ENCODE data around the gene FBXL19. TPM values are rescaled to one million over a fixed set of nuclear protein-coding genes. Genes with fewer than 3 reads are reported as not detected.
A peak's percentile ranks its signal among the peaks of the same experiment; 100 is the strongest.

FBXL19 gene
- total and polyA plus RNA-seq, 2 of the 13 experiments (the other 11 are each of a cell fraction or from before 2014, with no cell fraction given): 6.0 to 13.7 TPM

- TF ChIP-seq XRCC5 (optimal IDR thresholded peaks at IDR 0.05; ENCODE audit: low read length): peak; percentile 91
- no peak for TF ChIP-seq ZKSCAN1 (IDR thresholded peaks at IDR 0.05; ENCODE audit: low read length)
- peak; percentile 74 for TF ChIP-seq YEATS2 (CRISPR knock-in tag; IDR thresholded peaks at IDR 0.05; ENCODE audit: borderline replicate concordance)
- TF ChIP-seq HDAC1 (CRISPR knock-in tag; IDR thresholded peaks at IDR 0.05): 0 out of 2 replicates have a peak, but pooled peaks have one; percentile 6
- TF ChIP-seq FOXP1 (IDR thresholded peaks at IDR 0.05): no peak
- TF ChIP-seq FOXP1 (CRISPR knock-in tag; IDR thresholded peaks at IDR 0.05): no peak
- no peak for TF ChIP-seq RNF219 (CRISPR knock-in tag; IDR thresholded peaks at IDR 0.05)
- TF ChIP-seq, protein P1, sequence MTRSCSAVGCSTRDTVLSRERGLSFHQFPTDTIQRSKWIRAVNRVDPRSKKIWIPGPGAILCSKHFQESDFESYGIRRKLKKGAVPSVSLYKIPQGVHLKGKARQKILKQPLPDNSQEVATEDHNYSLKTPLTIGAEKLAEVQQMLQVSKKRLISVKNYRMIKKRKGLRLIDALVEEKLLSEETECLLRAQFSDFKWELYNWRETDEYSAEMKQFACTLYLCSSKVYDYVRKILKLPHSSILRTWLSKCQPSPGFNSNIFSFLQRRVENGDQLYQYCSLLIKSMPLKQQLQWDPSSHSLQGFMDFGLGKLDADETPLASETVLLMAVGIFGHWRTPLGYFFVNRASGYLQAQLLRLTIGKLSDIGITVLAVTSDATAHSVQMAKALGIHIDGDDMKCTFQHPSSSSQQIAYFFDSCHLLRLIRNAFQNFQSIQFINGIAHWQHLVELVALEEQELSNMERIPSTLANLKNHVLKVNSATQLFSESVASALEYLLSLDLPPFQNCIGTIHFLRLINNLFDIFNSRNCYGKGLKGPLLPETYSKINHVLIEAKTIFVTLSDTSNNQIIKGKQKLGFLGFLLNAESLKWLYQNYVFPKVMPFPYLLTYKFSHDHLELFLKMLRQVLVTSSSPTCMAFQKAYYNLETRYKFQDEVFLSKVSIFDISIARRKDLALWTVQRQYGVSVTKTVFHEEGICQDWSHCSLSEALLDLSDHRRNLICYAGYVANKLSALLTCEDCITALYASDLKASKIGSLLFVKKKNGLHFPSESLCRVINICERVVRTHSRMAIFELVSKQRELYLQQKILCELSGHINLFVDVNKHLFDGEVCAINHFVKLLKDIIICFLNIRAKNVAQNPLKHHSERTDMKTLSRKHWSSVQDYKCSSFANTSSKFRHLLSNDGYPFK (CRISPR knock-in tag; IDR thresholded peaks at IDR 0.05; ENCODE audit: borderline replicate concordance): no peak
- TF ChIP-seq TSC22D2 (CRISPR knock-in tag; IDR thresholded peaks at IDR 0.05; ENCODE audit: borderline replicate concordance): 0 out of 2 replicates have a peak, but pooled peaks have one; percentile 21
- TF ChIP-seq U2AF2 (IDR thresholded peaks at IDR 0.05; ENCODE audit: low read depth, low read length): no peak
- peak in 1 of 2 experiments; percentile 92; a peak in 1 of 4 replicates for TF ChIP-seq HMGXB4 (CRISPR knock-in tag; IDR thresholded peaks at IDR 0.05; ENCODE audit: borderline replicate concordance in 1 of 2, low read depth in 1 of 2)
- no peak for TF ChIP-seq BRD4 (CRISPR knock-in tag; IDR thresholded peaks at IDR 0.05)
- TF ChIP-seq CBX5 (CRISPR knock-in tag; IDR thresholded peaks at IDR 0.05; ENCODE audit: borderline replicate concordance): peak; percentile 70
- no peak for TF ChIP-seq ZNF597 (CRISPR knock-in tag; IDR thresholded peaks at IDR 0.05)
- peak; percentile 73 for TF ChIP-seq ETV6 (CRISPR knock-in tag; conservative IDR thresholded peaks at IDR 0.05)
- no peak for TF ChIP-seq ZNF652 (CRISPR knock-in tag; IDR thresholded peaks at IDR 0.05; ENCODE audit: borderline replicate concordance, low read depth)
- TF ChIP-seq CENPT (CRISPR knock-in tag; IDR thresholded peaks at IDR 0.05; ENCODE audit: low read depth): no peak
- TF ChIP-seq ZNF564 (CRISPR knock-in tag; IDR thresholded peaks at IDR 0.05): no peak; the same call in 1 of the 2 replicates
- no peak for TF ChIP-seq ZSCAN29 (CRISPR knock-in tag; conservative IDR thresholded peaks at IDR 0.05)
- TF ChIP-seq ZNF180 (CRISPR knock-in tag; IDR thresholded peaks at IDR 0.05; ENCODE audit: borderline replicate concordance, low read depth): no peak
- TF ChIP-seq ZNF362 (CRISPR knock-in tag; IDR thresholded peaks at IDR 0.05; ENCODE audit: borderline replicate concordance): no peak
These were observed 61.5 kb downstream of the FBXL19 start, which contains the start of gene HSD3B7 (continued) for GRCh38 chr16:30984669-30985400.

All from HepG2 (cell line).